ENCODE results near the gene LCE1D.

Gene LCE1D

DNA sequence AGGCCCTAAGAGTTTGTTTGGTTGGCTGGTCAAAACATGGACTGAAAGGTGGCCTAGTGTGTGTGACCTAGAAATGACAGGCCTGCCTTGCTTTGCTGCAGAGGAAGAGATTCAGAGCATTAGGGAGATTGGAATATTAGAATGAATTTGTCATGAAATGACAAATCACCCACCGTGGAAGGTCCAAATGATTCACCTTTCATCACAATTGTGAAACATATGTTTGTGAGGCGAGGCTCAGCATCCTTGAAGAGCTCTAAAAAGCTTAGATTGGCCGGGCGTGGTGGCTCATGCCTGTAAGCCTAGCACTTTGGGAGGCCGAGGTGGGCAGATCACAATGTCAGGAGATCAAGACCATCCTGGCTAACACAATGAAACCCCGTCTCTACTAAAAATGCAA, 20.8 kb downstream of the LCE1D start:
- no peak for DNase-seq

GRCh38 chr1:152823294-152823693, 26.8 kb downstream of the LCE1D start:
- DNase-seq: no peak

GRCh38 chr1:152824964-152825363, 28.4 kb downstream of the LCE1D start:
- no peak for DNase-seq

- DNase-seq: no peak
Observed at GRCh38 chr1:152827173-152827572, 30.7 kb downstream of the LCE1D start, which contains the start of gene LCE1A. LCE1A (plus strand) TSS chr1:152827473; CDS start chr1:152827473, 0 bp downstream.

DNA sequence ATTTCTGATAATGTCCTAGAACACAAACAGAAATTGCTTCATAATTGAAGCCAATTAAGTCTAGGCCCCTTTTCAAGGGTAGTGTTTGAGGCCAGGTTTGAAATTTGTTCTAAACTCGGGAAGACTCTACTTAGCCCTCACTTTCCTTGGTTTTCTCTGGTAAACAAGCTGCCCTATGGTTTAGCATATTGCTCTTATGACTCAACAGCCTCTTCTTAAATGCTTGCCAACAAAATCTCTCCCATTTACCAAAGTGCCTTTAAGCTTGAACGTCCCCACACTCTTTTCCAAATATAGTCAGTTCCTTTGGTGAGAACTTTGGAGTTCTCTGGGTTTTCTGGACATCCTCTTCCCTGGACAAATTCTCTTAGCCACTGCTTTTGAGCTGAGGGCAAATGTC, 40.3 kb downstream of the LCE1D start:
- no peak for DNase-seq

GRCh38 chr1:152842556-152842955, 46.0 kb downstream of the LCE1D start, which contains the start of gene LCE6A:
LCE6A (plus strand) TSS chr1:152842856; CDS start chr1:152843521, 665 bp downstream.
- DNase-seq: no peak
